Lower leg skin (tissue), 3 donors: ENCODE results near the gene EIF2D.

Experiments used
- CTCF ChIP-seq, 3 donors: fragments of 450-650 bp; IDR thresholded peaks; one replicate each; pipeline ENCODE4 v1.5.1; 2016; ENCODE audit warnings: antibody characterized with exemption in 3 of 3, mild to moderate bottlenecking in 3 of 3, moderate library complexity in 2 of 3
- POLR2A ChIP-seq, 2 donors: fragments of 450-650 bp; IDR thresholded peaks; one replicate each; pipeline ENCODE4 v1.6.1; 2016 to 2017; ENCODE audit warnings: antibody characterized with exemption in 2 of 2, mild to moderate bottlenecking in 1 of 2, moderate library complexity in 1 of 2

- no peak for TF ChIP-seq CTCF (IDR thresholded peaks at IDR 0.05)
- no peak for TF ChIP-seq POLR2A (IDR thresholded peaks at IDR 0.05)
Measured at GRCh38 chr1:206582537-206582936, 29.7 kb downstream of the EIF2D start.
